NCI-H1436 (cell line): ENCODE data around the gene TSPAN9.

Experiments used
- DNase-seq: peaks from one replicate; lab custom pipeline; 2025; lab: John Stamatoyannopoulos, UW

TSPAN9 gene

GRCh38 chr12:3141339-3142321, 64.5 kb downstream of the TSPAN9 start:
- no peak for DNase-seq

DNA sequence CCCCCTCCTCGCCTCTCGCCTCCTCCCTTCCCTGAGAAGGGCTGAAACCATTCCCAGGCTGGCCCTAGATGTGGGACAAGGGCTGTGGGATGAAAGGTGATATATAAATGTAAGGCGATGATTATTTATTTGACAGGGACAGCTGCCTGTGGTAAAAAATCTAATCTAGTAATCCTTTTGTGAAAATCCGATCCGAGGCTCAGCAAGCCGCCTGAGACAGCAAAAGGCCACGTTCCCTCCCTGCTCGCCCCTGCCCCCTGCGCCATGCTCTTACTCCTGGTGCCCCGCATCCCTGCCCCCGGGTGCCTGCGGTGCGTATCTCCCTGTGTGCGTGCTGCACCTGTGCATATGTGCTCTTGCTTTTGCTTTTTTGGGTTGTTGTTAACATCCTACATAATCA, 65.2 kb downstream of the TSPAN9 start:
- no peak for DNase-seq

- no peak for DNase-seq
Measured at GRCh38 chr12:3144495-3144894, 67.3 kb downstream of the TSPAN9 start.

DNA sequence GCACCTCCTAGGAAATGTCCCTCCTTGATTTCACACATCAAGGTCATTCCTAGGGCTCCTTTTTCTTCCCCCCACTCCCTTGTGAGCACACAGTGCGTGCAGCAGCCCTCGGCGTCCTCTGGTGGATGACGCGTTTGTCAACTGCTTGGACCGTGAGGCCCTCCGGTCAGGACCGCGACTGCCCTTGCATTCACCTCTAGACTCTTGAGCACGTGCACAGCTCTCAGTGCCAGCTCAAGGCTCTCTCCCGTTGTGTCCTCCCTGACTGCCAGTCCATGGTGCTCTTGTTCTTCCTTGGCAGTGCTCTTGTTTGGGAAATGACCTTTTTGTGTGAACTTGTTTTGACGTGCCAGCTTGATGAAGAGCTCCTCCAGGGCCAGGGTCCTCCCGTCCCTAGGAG, 67.9 kb downstream of the TSPAN9 start:
- DNase-seq = no peak

DNA sequence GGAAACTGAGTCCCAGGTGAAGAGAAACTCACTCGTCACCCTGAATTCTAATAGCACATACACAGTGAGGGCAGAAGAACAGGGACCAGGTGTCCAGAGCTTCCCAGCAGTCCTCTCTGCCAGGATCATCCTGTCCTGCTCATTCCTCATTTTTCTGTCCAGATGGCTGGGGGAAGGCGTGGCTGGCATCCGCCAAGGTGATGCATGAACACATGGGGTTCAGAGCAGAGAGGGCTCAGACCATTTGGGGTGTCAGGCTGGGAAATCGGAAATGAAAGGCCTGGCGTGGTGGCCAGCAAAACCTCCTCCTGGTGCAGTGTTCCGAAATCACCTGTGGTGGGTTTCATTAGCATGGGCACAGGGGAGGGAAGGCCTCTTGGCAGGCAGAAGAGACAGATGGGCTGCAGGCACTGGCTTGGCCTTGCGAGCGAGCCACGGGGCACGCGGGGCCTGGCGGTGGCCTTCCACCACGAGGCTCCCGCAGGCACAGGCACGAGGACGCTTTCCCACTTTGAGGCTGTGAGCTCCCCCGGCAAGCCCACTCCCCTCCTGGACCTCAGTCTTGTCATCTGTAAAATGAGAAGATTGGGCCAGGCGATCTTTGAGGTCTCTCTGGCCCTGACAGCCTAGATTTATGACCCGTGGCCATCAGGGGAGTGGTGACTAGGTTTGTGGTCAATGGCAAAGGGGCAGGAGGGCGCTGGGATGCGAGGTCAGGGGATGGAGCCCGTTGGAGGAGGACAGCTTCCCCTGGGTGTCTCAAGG, 68.5 kb downstream of the TSPAN9 start:
- no peak for DNase-seq

- DNase-seq = no peak
Measured at GRCh38 chr12:3147260-3147659, 70.1 kb downstream of the TSPAN9 start.

DNA sequence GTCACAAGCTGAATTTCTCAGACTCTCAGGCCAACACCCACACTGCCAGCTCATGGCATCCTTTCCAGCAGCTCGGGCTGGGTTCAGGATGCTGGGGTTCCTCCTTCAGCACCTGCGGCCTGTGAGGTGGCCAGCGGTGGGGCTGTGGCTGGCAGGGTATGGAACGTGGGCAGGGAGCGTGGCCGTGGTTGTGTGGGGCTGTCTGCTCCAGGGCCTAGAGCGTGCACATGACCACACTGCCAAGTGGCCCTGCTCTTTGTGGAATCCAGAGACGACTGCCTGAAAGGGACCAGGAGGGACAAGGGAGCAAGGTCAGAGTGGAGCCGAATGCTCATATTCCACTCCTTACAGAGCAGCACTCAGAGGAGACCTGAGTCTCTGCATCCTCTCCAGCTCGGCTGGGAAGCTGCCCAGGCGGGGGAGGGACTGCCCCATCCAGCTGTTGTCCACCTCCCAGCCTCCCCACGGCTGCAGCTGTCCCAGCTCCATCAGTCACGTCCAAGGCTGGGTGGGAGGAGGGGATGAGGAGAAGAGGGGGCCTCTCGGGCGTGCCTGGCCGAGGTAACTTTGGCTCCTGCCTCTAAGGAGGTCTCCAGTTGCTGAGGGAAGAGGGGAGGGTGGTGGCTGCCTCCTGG, 71.3 kb downstream of the TSPAN9 start:
- DNase-seq = no peak

DNA sequence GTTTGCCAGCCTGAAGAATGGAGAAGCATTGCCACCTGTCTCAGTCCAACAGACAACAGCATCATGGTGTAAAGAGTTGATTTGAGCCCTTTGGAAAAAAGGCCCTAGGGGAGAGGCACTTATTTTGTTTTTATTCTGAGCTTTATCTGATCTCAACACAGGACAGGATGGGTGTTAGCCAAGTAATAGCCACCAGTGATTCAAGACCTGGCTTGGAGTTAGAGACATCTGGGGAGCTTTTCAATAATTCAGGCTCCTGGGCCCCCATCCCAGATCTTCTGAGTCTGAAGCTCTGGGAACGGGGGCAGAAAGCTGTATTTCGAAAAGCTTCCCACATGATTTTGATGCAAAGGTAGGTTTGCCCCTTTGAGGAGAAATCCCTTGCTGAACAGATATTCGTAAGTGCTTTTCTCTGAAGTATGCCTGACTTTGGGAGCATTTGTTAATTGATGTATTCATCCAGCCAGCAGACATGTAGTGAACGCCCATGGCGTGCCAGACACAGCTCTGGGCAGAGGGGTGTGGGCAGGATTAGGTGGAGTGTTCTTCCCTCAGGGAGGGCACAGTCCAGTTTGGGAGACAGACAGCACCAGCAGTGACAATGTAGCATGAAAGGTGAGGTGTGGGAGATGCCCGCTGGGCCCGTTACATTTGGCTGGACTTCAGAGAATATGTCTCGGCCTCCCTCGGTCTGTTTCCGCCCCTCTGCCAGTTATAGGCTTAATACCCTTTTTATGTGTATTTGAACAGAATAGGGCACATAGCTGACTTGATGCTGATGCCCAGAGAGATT, 72.5 kb downstream of the TSPAN9 start:
- DNase-seq = no peak

DNA sequence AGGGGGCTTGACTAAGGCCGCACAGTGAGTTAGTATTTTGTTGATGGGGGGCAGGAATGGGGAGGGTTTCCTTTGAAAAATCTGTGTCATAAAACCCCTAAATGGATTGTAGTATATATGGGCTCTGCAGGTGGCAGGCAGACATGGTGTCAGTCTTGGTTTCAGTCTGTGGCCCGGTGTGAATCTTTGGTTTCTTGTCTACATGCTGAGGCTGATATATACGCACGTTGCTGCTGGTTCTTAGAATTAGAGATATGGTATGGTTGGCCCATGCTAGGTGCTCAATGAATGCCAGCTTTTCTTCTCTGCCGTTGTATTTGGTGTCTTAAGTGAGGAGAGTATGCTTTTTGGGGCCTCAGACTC, 73.1 kb downstream of the TSPAN9 start:
- DNase-seq = no peak

DNA sequence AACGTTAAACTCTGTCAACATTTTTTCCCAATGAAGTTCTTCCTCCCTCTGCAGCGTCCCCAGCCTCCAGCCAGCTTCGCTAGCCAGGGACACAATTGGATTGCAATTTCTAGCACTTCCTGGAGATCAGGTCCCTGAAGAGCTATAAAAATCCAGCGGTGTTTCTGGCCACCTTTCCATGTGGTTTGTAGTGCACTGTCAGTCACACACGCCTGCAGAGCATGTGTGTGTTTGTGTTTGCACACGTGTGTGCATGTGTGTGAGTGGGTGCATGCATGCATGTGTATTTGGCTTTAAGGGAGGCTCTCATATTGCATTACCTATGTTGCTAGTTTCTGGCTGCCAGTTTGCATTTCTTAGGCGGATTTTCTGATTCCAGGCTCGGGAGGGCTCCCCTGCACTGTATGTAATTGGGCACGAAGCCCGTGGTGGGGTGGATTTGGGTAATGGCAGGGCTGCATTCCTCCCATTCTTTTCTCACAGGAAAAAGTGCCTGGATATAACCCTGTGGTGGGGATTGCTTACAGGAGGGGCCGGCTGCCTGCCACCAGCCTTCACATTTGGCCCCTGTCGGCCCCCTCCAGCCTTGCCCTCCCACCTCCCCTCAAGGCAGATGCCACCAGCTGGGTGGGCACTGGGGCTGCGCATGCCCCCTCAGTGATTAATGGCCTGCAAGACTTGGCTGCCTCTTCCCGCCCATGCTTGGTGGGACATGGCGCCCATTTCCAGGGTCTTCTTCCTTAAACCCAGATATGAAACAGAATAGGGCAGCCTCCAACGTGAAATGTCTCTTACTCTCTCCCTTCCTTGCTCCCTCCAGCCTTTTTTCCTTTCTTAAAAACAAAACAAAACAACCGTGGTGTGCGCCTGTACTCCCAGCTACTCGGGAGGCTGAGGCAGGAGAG, 74.0 kb downstream of the TSPAN9 start:
- no peak for DNase-seq

DNA sequence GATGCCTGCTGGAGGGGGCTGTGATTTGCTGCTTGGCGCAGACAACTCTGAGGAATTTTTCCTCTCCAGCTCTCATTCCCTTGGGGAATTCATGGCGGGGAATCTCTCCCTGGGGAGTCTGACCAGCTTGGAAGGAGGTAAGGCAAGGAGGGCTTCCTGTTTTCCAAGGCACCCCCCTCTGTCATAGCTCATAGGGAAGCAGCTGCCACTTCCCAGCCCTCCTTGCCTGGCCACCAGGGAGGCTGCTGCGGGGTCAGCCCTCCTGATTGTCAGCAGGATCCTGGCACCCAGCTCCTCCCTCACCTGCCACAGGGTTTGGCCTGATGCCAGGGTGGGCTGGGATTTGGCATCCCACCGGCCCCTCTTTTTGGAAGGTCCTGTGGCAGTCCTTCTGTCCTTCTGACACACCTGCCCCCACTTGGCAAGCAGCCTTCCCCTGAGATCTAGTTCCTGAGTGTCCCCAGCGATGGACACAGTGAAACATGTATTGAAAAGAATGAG, 74.9 kb downstream of the TSPAN9 start:
- no peak for DNase-seq

DNA sequence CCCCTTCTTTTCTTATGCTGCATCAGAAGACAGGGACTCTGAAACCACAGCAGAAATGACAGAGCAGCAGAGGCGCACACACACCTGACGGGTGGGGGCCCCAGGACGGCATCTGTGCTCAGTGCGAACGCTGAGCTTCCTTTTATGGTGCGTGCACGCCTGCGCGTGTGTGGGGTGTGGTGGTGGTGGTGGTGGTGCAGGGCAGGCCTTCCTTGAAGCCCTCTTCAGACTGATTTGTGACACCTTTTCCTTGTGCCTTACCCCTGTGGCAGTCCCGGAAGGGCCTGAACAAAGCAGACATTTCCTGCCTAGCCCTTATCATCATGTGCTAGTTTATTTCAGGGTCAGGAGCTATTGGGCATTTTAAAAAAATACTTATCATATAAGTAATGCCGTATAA, 75.7 kb downstream of the TSPAN9 start:
- no peak for DNase-seq

DNA sequence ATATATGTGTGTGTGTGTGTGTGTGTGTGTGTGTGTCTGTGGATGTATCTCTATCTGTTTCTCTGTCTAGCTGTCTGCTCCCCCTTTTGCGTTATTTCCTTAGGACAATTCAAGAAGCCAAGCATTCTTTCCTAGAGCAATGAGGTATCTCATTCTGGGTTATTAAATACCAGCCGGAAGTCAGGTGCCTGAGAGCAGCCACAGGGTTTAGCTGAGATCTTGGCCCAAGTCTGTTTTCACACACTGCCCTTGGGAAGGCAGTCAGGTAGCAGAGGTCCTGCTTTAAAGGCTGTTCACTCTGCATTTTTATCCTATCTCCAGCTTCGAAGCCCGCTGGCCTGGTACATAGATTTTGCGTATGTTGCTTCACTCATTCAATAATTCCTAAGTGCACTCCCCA, 76.8 kb downstream of the TSPAN9 start:
- no peak for DNase-seq

DNA sequence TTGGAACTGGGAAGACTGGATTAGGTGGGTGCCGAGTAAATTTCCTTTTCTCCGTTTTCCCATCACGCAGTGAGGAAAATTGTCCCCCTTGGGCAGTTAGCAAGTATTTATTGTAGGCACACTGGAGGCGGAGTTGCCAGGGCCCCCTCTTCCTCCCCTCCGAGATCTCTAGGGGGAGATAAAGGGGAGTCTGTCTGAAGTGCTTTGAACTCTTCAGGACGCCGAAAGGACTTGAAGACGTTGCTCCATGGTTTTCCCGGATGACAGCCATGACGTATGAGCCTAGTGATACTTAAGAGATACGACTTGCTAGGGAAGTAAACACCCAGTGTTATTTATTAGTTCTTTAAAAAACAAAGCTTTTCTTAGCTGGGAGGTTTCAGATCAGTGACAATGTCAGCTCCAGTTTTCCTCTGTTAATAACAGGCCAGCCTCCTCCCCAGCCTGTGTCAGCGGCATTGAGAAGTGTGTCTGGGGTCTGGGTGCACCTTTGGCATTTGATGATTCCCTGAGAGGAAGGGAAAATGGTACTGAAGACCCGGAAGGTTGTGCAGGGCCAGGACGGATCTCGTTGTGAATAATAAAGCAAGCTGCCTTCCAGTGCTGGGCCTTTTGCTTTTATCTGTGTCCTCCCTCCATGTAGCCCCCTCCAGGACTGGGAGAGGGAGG, 78.7 kb downstream of the TSPAN9 start:
- no peak for DNase-seq

- DNase-seq = no peak
Measured at GRCh38 chr12:3157581-3158323, 80.6 kb downstream of the TSPAN9 start.

DNA sequence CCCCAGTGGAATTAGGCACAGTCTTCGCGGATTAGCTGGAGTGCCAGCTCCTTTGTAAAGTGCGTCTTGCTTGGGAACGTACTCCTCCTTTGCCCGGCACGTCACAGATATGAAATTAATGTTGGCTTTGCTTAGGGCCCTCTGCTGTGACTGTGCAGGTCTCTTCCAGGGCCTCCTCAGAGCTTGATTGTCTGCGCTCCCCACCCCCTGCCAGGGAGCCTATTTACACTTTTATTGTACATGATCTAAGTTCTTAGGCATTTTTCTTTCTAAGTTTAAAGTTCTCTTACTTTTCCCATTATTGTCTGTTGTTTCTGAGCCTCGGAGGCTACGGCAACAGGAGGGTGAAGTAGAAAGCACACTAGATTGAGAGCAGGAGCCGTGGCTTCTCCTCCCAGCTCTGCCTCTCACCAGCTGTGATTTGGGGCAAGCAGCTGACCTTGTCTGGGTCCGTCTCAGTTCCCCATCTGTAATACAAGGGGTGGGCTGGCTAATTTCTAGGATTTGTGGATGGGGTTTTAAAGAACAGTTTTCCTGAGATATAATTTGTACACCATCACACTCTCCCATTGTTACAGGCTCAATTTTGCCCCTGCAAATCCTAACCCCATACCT, 81.8 kb downstream of the TSPAN9 start:
- DNase-seq = no peak

- DNase-seq = no peak
Measured at GRCh38 chr12:3160081-3160480, 82.9 kb downstream of the TSPAN9 start.

DNA sequence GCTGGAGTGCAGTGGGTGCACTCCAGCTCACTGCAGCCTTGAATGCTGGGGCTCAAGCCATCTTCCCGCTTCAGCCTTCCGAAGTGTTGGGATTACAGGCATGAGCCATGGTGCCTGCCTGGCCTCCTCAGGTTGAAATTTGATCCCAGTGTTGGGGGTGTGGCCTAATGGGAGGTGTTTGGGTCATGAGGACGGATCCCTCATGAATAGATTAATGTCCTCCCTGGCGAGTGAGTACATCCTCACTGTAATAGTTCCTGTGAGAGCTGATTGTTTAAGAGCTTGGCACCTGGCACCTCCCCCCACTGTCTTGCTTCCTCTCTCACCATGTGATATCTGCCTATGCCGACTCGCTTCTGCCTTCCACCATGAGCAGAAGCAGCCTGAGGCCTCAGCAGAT, 84.7 kb downstream of the TSPAN9 start:
- DNase-seq = no peak
